Panc1 (cell line): ENCODE measurements around the gene PBXIP1. TPM values are rescaled to one million over a fixed set of nuclear protein-coding genes. Genes with fewer than 3 reads are reported as not detected.

Source experiments
- ATAC-seq: fragments of 200-7000 bp; cut with Tn5 transposase; 2 replicates; pipeline ENCODE4 v1.9.1; 2020; ENCODE audit warnings: mild to moderate bottlenecking, moderate library complexity
- BruUV-seq: library from RNA; stranded (reverse); fragments of 400-500 nt; replicated peaks from 2 replicates; lab custom pipeline; 2021; lab: Mats Ljungman, UMichigan
- CTCF ChIA-PET: fragments of 300-600 bp; sonication (Branson Sonifier 250); formaldehyde crosslinking; loops from one replicate; lab custom pipeline; 2022; ENCODE audit warnings: antibody characterized with exemption; lab: Charles Lee
- POLR2A ChIA-PET: fragments of 300-600 bp; sonication (Branson Sonifier 250); formaldehyde crosslinking; loops from one replicate; lab custom pipeline; 2022; ENCODE audit warnings: antibody characterized with exemption; lab: Charles Lee
- DNase-seq: peaks from one replicate; pipeline ENCODE4 v3.0.0-alpha.2; 2010; ENCODE audit warnings: low read depth, low spot score
- H3K27ac ChIP-seq: 2 replicates; pipeline ENCODE4 v1.5.1; 2011; ENCODE audit warnings: mild to moderate bottlenecking, low read length, inconsistent platforms
- H3K27me3 ChIP-seq: fragments of 200-500 bp; sonication (Bioruptor generic); 2 replicates; pipeline ENCODE4 v1.6.0; 2014; ENCODE audit warnings: low read length, inconsistent platforms; ENCODE audit not compliant: control insufficient read depth, insufficient read depth
- H3K36me3 ChIP-seq: fragments of 200-500 bp; sonication (Bioruptor generic); 2 replicates; pipeline ENCODE4 v1.5.1; 2014; ENCODE audit warnings: inconsistent platforms, mild to moderate bottlenecking, low read length, moderate library complexity; ENCODE audit not compliant: control insufficient read depth, insufficient read depth
- H3K4me1 ChIP-seq: 2 replicates; pipeline ENCODE4 v1.5.1; 2011; ENCODE audit warnings: inconsistent platforms, mild to moderate bottlenecking, low read length, moderate library complexity; ENCODE audit not compliant: control insufficient read depth, insufficient read depth
- H3K4me3 ChIP-seq, 2 experiments: 2 replicates each; pipeline ENCODE4 v1.5.1; 2011 to 2012; ENCODE audit warnings: low read depth in 2 of 2, low read length in 2 of 2, mild to moderate bottlenecking in 2 of 2, inconsistent platforms in 1 of 2, moderate library complexity in 1 of 2
- H3K9me3 ChIP-seq: fragments of 200-500 bp; sonication (Bioruptor generic); 2 replicates; pipeline ENCODE4 v1.5.1; 2014; ENCODE audit warnings: low read depth, mild to moderate bottlenecking, inconsistent platforms, low read length, moderate library complexity; ENCODE audit not compliant: control insufficient read depth, insufficient read depth
- CTCF ChIP-seq: fragments of 450-650 bp; IDR thresholded peaks from 2 replicates; pipeline ENCODE4 v1.5.1; 2017; ENCODE audit warnings: mild to moderate bottlenecking
- POLR2AphosphoS5 ChIP-seq: IDR thresholded peaks from 2 replicates; pipeline ENCODE4 v1.6.1; 2012; ENCODE audit warnings: mild to moderate bottlenecking, low read depth, low read length, moderate library complexity
- SIN3A ChIP-seq: IDR thresholded peaks from 2 replicates; pipeline ENCODE4 v1.6.1; 2012; ENCODE audit warnings: low read depth, mild to moderate bottlenecking, low read length, moderate library complexity, borderline replicate concordance; ENCODE audit not compliant: insufficient read depth
- TCF7L2 ChIP-seq: IDR thresholded peaks from 2 replicates; pipeline ENCODE4 v1.6.1; 2011; ENCODE audit warnings: mild to moderate bottlenecking, low read depth, low read length, inconsistent platforms
- in situ Hi-C: cut with HindIII; loops from 2 replicates; pipeline ENCODE4 v1.10.0; 2016; ENCODE audit warnings: low sequenced_read_pairs, low pct_unique_long_range_greater_than_20kb
- intact Hi-C: fragments of 100-400 bp; cut with micrococcal nuclease; formaldehyde crosslinking; loops from one replicate; pipeline ENCODE4 v1.10.0; 2022; ENCODE audit not compliant: unreplicated experiment
- total RNA-seq: library from RNA; stranded (reverse); gene quantifications from one replicate; pipeline ENCODE4 v1.2.1, GENCODE V29; 2021; ENCODE audit not compliant: unreplicated experiment
- TF ChIP-seq, protein P1 (sequence below), 2 experiments: IDR thresholded peaks; 2 replicates each; pipeline ENCODE4 v1.6.1; 2011 to 2012; ENCODE audit warnings: low read depth in 2 of 2, control low read depth in 1 of 2, low read length in 1 of 2, mild to moderate bottlenecking in 1 of 2, moderate library complexity in 1 of 2; ENCODE audit not compliant: insufficient read depth in 1 of 2

Gene PBXIP1
- total RNA-seq, 1 experiment from 2014 or later = 40.7 TPM

DNA sequence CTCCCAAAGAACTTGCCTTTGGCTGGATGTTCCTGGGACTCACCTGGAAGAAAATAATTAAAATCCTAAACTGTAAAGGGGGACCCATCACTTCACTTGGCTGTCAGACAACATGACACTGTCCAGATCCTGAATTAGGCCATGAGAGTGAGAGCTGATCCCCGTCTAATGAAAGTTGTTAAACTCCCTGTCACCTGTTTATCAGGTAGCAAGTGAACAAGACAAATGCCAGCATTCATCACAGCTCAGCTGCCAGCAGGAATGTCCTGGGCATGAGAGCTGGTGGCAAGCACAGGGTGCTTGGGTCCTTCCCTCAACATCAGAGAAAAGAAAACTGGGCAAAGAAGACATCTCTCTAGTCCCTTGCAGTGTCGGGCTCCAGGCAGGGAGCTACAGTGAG lies 43.1 kb downstream of the PBXIP1 start:
- no peaks in the 10 kb centered on the region for H3K4me1 ChIP-seq
- H3K36me3 ChIP-seq = no peaks in the 10 kb centered on the region
- intact Hi-C loops = no loop called here
- ChIA-PET POLR2A (no interaction called here), CTCF (no interaction called here)
- H3K4me3 ChIP-seq = no peak overlapping the region
- no peak overlapping the region for H3K27ac ChIP-seq
- H3K27me3 ChIP-seq = no peaks in the 10 kb centered on the region
- DNase-seq (no peak), ATAC-seq (no peak)
- no peaks in the 10 kb centered on the region for H3K9me3 ChIP-seq
- in situ Hi-C loops = no loop called here
- TF ChIP-seq TCF7L2 (no peak), POLR2AphosphoS5 (no peak)
- no TSS peak for BruUV-seq

DNA sequence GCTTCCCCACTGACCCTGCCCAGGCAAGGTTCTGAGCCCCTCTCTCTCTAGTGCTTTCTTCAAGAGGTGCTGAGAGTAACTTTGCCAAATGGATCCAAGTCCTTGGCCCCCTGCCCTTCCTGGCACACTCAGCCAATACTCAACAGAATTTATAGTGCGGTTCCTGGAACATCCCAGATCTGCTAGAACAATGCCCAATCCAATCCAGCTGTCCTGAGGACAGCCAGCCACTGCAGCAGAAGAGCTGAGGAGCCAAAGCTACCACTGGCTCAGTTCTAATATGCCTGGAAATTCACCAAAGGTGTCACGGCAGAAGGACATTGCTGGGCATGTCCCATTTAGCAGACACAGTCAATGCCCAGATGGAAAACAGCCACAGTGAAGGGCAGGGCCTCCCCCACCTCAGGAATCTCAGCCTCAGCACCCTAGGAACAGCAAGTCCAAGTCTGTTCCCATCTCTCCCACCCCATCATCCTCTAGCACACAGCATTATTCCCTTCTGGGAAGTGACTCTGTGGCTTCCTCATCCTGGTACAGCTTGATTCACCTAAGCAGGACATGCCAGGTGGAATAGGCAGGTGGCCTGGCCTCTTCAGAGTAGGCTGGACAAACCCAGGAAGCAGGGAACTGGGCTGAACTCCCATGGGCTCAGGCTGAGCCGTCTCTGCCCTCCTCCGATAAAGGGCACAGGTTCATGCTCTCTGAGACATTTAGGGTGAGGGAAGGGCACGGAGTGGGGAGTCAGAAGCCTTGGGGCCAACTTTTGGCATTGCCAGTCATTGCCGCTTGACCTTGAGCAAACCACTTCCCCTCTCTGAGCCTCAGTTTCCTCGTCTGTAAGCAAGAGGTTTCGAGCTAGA lies 44.0 kb downstream of the PBXIP1 start:
- no peaks in the 10 kb centered on the region for H3K4me1 ChIP-seq
- ChIA-PET POLR2A (no interaction called here), CTCF (no interaction called here)
- H3K9me3 ChIP-seq = no peaks in the 10 kb centered on the region
- H3K27me3 ChIP-seq = no peaks in the 10 kb centered on the region
- in situ Hi-C loops (no loop called here), intact Hi-C loops (no loop called here)
- no peak for TF ChIP-seq CTCF
- no peak for TF ChIP-seq POLR2AphosphoS5
- no peak for TF ChIP-seq SIN3A
- TF ChIP-seq, protein P1, sequence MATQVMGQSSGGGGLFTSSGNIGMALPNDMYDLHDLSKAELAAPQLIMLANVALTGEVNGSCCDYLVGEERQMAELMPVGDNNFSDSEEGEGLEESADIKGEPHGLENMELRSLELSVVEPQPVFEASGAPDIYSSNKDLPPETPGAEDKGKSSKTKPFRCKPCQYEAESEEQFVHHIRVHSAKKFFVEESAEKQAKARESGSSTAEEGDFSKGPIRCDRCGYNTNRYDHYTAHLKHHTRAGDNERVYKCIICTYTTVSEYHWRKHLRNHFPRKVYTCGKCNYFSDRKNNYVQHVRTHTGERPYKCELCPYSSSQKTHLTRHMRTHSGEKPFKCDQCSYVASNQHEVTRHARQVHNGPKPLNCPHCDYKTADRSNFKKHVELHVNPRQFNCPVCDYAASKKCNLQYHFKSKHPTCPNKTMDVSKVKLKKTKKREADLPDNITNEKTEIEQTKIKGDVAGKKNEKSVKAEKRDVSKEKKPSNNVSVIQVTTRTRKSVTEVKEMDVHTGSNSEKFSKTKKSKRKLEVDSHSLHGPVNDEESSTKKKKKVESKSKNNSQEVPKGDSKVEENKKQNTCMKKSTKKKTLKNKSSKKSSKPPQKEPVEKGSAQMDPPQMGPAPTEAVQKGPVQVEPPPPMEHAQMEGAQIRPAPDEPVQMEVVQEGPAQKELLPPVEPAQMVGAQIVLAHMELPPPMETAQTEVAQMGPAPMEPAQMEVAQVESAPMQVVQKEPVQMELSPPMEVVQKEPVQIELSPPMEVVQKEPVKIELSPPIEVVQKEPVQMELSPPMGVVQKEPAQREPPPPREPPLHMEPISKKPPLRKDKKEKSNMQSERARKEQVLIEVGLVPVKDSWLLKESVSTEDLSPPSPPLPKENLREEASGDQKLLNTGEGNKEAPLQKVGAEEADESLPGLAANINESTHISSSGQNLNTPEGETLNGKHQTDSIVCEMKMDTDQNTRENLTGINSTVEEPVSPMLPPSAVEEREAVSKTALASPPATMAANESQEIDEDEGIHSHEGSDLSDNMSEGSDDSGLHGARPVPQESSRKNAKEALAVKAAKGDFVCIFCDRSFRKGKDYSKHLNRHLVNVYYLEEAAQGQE (IDR thresholded peaks at IDR 0.05; ENCODE audit: insufficient read depth in 1 of 2, low read depth in 2 of 2, low read length in 1 of 2) = no peak
- no peak for TF ChIP-seq TCF7L2
- no TSS peak for BruUV-seq
- H3K27ac ChIP-seq = no peak overlapping the region
- H3K36me3 ChIP-seq = no peaks in the 10 kb centered on the region
- H3K4me3 ChIP-seq = no peak overlapping the region
- ATAC-seq (no peak), DNase-seq (no peak)

DNA sequence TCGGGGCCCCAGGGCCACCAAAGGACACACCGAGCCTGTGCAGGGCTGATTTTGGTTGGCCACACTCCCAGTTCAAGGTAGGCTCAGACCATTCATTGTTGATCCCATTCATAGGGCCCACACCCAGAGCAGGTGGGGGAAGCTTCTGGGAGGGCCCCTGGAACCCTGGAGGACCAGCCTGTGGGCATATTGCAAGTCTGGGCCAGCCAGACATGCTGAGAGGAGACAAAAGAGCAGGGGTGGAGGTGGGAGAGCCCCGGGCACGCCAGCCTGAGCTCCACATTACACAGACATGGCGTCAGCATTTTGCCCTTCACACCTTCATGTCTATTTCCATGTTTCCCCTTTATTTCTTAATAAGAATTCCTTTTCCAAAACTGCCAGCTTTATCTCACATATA lies 45.0 kb downstream of the PBXIP1 start:
- Histone ChIP-seq H3K36me3 (no peaks in the 10 kb centered on the region), H3K9me3 (no peaks in the 10 kb centered on the region), H3K27me3 (no peaks in the 10 kb centered on the region), H3K4me1 (no peaks in the 10 kb centered on the region), H3K4me3 (no peak overlapping the region), H3K27ac (no peak overlapping the region)
- DNase-seq (no peak), ATAC-seq (no peak)
- TF ChIP-seq POLR2AphosphoS5 (no peak), TCF7L2 (no peak), SIN3A (no peak), CTCF (no peak)
- TF ChIP-seq, protein P1 (IDR thresholded peaks at IDR 0.05; ENCODE audit: insufficient read depth in 1 of 2, low read depth in 2 of 2, low read length in 1 of 2) = no peak
- POLR2A ChIA-PET = no interaction called here
- BruUV-seq = no TSS peak
- CTCF ChIA-PET = interaction anchor here (0.6 kb wide), 1 partner anchor 51 kb away, joined by 3 read pairs; the partner anchor contains the start of gene PYGO2
- intact Hi-C loops (no loop called here), in situ Hi-C loops (no loop called here)
